Stimulated activated CD4-positive, alpha-beta T cell treated with anti-CD3 and anti-CD28 coated beads, Interleukin-4, amount 100 ng/mL, for 48 hours (primary cell): Measurements from ENCODE around the gene PGP.

Source experiments
- DNase-seq, 2 donors: peaks; one replicate each; pipeline ENCODE4 v3.0.0-alpha.2; 2020; ENCODE audit warnings: low read depth in 2 of 2

Gene PGP

DNA sequence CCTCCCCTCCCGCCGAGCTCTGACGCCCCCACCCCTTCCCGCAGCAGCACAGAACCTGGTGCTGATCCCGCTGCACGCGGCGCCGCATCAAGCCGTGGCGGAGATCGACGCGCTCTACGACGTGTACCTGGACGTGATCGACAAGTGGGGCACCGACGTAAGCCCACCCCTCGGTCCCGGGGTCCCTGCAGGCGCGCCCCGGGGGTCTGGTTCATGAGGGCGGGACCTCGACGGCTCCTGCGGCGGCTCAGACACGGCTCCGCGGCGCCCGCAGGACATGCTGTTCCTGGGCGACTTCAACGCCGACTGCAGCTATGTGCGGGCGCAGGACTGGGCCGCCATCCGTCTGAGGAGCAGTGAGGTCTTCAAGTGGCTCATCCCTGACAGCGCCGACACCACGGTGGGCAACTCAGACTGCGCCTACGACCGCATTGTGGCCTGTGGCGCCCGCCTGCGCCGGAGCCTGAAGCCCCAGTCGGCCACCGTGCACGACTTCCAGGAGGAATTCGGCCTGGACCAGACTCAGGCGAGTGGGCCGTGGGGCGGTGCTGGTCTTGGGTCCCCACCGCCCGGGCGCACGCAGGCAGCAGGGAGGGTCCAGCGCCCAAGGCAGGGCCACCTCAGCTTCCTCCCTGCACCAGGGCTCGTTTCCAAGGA is 23.0 kb upstream of the PGP start:
- no peak for DNase-seq

DNA sequence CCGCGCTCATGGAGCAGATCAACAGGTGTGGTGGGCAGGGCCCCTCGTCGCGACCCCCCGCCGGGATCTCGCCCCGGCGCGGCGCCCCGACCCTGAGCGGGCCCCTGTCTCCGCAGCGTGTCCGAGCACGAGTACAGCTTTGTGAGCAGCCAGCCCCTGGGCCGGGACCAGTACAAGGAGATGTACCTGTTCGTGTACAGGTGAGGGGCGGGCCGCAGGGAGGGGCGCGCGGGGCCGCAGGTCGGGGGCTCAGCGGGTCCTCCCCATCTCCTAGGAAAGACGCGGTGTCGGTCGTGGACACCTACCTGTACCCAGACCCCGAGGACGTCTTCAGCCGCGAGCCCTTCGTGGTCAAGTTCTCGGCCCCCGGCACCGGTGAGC is 22.5 kb upstream of the PGP start:
- no peak for DNase-seq

GRCh38 chr16:2236337-2237101 is 21.9 kb upstream of the PGP start, which contains the start of gene DNASE1L2:
DNASE1L2 (plus strand) TSS chr16:2236444; CDS start chr16:2236817, 373 bp downstream.
- DNase-seq: no peak

- no peak for DNase-seq
These were observed 21.2 kb upstream of the PGP start for GRCh38 chr16:2235695-2236336.

DNA sequence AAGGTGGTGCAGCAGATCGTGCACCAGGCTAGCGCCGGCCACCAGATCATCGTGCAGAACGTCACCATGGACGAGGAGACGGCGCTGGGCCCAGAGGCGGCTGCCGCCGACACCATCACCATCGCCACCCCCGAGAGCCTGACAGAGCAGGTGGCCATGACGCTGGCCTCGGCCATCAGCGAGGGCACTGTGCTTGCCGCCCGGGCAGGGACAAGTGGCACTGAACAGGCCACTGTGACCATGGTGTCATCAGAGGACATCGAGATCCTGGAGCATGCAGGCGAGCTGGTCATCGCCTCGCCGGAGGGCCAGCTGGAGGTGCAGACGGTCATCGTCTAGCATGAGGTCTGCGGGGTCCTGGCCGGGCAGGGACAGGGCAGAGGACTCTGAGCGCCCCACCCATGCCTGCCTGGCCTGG is 20.6 kb upstream of the PGP start:
- no peak for DNase-seq

DNA sequence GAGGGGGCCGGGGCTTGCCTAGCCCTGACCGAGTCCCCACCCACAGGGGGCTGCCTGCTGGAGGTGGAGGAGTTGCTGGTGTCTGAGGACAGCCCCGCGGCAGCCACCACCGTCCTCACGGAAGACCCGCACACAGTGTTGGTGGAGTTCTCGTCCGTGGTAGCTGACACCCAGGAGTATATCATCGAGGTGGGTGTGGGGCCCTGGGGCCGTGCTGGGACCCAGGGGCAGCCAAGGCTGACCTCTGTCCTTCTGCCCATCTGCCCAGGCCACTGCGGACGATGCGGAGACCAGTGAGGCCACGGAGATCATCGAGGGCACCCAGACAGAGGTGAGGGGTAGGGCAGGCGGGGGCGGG is 20.2 kb upstream of the PGP start:
- DNase-seq: no peak

DNA sequence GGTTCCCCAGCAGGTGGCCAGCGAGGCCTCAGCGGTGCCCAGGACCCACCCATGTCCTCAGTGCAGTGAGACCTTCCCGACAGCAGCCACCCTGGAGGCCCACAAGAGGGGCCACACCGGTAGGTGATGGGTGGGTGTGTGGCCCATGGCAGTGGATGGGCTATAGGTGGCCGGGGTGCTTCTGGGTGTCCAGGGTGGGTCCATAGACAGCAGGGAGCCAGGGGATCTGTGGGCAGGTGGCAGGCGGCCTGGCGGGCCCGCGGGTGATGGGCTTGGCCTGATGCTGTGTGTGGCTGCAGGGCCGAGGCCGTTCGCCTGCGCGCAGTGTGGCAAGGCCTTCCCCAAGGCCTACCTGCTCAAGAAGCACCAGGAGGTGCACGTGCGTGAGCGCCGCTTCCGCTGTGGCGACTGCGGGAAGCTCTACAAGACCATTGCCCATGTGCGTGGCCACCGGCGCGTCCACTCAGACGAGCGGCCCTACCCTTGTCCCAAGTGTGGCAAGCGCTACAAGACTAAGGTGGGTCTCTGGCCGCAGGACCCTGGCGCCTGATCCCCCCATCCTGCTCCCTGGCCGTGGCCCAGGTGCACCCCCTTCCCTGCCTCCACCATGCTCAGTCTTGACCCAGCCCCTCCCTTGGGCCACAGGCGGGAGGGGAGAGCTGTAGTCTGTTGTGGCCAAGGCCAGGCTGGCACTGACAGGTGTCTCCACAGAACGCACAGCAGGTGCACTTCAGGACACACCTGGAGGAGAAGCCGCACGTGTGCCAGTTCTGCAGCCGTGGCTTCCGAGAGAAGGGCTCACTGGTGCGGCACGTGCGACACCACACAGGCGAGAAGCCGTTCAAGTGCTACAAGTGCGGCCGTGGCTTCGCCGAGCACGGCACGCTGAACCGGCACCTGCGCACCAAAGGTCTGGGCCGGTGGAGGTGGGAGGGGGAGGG is 19.5 kb upstream of the PGP start:
- DNase-seq: no peak

DNA sequence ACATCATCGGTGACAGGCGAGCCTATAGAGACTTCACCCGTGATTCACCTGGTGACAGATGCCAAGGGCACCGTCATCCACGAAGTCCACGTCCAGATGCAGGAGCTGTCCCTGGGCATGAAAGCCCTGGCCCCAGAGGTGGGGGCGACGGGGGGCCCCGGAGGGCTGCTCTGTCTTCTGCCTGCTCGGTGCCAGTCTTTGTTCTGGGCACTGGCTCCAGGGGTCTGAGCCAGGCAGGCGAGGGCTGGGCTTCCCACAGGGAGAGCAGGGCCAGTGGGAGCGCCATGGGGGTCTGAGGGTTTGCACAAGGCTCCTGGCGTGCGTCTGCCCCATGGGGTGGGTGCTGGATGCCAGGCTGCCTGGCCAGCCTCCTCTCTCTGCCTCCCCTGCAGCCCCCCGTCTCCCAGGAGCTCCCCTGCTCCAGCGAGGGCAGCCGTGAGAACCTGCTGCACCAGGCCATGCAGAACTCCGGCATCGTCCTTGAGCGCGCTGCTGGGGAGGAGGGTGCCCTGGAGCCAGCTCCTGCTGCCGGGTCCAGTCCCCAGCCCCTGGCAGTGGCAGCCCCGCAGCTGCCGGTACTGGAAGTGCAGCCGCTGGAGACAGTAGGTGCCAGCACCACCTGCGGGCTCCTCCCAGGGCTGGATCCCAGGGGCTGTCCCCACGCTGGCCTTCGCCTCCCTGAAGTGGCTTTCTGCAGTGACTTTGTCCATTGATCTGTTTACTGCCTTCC is 18.6 kb upstream of the PGP start:
- DNase-seq: no peak

DNA sequence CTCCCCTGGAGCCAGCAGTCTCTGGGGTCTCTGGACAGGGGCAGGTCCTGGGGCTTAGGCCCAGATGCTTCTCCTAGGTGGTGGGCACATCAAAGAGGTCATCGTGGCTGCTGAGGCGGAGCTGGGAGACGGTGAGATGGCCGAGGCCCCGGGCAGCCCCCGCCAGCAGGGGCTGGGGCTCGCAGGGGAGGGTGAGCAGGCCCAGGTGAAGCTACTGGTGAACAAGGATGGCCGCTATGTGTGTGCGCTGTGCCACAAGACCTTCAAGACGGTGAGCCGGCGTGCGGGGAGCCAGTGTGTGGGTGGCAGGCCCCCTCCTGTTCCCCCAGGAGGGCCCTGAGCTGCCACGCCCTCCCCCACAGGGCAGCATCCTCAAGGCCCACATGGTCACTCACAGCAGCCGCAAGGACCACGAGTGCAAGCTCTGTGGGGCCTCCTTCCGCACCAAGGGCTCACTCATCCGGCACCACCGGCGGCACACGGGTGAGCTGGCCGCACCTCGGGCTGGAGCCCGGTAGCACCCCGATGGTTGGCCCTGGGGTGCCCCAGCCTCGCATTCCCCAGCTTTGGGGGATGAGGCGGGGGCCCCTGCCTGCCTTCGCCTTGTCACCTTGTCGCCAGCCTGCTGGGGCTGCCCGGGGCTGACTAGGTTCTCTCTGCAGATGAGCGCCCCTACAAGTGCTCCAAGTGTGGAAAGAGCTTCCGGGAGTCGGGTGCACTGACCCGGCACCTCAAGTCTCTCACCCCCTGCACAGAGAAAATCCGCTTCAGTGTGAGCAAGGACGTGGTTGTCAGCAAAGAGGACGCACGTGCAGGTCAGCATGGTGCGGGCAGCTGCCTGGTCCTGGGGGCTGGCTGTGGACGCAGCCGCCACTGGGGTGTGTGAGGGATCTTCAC is 17.7 kb upstream of the PGP start:
- no peak for DNase-seq

GRCh38 chr16:2231016-2231931 is 16.6 kb upstream of the PGP start:
- no peak for DNase-seq

DNA sequence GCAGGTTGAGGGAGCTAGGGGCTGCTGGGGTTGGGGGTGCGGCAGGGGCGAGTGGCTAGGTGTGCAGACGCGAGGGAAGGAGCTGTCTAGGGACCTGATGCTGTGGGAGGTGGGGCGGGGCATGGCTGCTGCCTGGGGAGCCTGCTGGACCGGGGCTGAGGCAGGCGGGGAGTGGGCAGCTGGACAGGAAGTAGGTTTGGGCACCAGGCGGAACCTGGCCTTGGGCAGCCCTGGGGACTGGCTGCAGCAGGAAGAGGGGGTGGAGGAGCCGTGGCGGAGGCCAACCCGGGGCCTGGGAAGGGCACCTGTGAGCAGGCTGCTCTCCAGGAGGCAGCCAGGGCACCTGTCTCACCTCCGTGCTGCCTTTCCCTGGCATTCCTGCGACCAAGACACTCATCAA is 15.7 kb upstream of the PGP start:
- no peak for DNase-seq

DNA sequence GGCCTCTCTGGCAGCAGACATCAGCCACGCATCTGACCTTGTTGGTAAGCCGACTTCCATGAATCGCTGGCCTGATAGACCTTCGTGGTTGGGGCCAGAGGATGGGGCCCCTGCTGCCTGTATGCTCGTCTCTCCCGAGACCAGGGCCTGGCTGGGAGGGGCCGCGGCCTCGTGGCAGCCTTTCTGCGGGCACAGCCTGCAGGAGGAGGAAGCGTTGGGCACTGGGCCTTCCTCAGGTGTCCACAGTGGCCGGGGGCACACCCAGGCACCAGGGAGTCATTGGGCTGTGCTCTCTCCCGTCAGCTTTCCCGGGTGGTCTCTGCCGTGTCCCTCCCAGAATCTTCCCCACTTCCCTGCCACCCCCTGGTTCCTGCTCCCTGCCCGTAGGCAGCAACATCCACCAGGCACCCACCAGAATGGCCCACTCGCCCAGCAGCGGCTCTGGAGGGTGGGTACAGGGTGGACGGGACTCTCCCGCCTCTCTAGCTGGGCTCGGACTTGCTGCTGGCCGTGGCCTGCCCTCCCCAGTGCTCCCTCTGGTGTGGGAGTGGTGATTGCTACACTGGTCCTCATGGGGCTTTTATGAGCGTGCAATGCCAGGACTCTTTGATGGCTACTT is 15.1 kb upstream of the PGP start:
- DNase-seq: no peak

DNA sequence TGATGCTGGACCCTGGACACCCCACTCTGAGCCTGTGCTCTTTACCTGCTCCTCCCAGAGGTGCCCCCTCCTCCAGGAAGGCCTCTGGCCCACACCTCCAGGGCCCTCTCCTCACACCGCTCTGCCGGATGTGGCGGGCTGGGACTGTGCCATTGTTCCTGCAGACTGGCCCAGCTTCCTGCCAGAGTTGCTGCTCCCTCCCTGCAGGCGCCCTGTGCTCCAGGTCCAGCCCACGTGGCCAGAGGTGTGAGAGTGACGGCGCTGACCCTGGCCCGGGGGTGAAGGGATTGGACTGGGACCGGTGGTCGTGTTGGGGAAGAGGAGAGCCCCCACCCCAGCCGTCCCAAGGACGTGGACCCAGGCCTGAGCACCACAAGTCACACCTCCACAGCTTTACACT is 14.5 kb upstream of the PGP start:
- no peak for DNase-seq

DNA sequence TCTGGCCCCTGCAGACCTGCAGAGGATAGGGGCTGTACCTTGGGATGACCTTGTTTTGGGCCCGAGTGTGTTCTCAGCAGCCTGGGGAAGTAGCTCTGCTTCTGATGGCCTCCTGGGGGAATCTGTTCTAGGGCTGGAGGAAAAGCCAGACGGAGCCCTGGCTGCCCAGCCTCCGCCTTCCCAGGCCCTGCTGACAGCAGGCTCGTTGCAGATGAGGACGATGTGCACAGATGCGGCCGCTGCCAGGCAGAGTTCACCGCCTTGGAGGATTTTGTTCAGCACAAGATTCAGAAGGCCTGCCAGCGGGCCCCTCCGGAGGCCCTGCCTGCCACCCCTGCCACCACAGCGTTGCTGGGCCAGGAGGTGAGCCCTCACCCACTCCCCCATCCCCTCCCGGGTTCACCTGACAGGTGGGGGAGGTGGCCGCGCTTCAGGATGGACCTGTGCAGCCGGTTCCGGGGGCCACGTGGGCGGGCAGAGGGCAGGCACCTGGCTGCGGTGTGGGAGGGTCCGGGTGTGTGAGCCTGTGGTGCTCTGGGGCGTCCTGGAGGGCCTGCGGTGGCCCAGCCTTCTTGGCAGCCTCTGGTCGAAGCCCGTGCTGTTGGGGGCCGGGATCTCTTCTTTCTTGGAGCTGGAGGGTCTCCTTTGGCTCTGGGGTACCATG is 13.7 kb upstream of the PGP start:
- no peak for DNase-seq

GRCh38 chr16:2226918-2227317 is 12.3 kb upstream of the PGP start:
- no peak for DNase-seq

GRCh38 chr16:2226245-2226793 is 11.7 kb upstream of the PGP start:
- no peak for DNase-seq

DNA sequence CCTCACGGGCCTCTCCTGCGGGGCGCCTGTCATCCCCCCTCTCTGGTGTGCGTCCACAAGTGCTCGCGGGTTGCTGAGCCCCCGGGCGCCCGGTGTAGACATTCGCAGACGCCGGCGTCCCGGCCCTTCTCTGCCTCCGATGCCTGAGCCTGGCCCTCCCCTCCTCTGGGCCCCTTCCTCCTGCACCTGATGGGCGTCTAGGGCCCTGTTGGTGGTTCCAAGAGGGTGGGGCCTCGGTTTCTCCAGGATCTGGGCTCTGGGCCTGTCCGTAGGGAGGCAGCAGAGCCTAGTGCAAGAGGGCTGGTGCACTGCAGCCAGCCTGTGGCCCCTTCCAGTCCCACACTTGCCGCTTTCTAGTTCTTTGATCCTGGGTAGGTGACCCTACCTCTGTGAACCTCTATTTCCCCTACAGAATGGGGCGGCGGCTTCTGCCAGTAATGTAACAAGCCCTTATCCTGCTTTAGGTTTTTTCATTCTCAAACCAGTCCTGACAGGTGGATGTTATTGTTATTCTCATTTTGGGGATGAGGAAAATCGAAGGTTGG is 9.4 kb upstream of the PGP start:
- DNase-seq: no peak
